Measurements from ENCODE around the gene DIRAS1.

Gene DIRAS1

DNA sequence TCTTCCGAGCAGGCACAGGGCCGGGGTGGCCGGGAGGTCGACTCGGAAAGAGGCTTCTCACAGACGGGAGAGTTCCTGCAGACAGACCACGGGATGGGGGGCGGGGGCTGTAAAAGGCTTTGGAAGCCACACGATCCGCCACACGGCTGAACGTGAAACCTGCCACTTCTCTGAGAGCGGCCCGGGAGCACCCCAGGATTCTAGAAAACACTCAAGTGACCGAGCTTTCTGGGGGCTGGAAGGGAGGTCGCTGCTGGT lies 34.2 kb upstream of the DIRAS1 start:
- no peak for DNase-seq (ENCODE audit: low read depth)

GRCh38 chr19:2754659-2755447 lies 33.7 kb upstream of the DIRAS1 start:
- DNase-seq (ENCODE audit: low read depth), result no peak

GRCh38 chr19:2751438-2751830 lies 30.3 kb upstream of the DIRAS1 start:
- no peak for DNase-seq (ENCODE audit: low read depth)

- DNase-seq (ENCODE audit: low read depth), result no peak
Measured at GRCh38 chr19:2750808-2751437, 29.8 kb upstream of the DIRAS1 start.

- DNase-seq (ENCODE audit: low read depth), result no peak
Measured at GRCh38 chr19:2747349-2747748, 26.2 kb upstream of the DIRAS1 start.

DNA sequence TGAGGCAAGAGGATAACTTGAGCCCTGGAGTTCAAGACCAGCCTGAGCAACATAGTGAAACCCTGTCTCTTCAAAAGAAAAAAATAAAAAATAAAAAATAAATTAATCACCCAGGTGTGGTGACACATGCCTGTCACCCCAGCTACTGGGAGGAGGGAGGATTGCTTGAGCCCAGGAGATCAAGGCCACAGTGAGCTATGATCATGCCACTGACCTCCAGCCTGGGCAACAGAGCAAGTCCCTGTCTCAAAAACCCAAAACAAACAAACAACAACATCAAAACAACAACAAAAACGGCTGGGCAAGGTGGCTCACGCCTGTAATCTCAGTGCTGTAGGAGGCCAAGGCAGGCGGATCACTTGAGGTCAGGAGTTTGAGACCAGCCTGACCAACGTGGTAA lies 22.9 kb upstream of the DIRAS1 start:
- DNase-seq (ENCODE audit: low read depth), result no peak

GRCh38 chr19:2743099-2743498 lies 21.9 kb upstream of the DIRAS1 start:
- no peak for DNase-seq (ENCODE audit: low read depth)

DNA sequence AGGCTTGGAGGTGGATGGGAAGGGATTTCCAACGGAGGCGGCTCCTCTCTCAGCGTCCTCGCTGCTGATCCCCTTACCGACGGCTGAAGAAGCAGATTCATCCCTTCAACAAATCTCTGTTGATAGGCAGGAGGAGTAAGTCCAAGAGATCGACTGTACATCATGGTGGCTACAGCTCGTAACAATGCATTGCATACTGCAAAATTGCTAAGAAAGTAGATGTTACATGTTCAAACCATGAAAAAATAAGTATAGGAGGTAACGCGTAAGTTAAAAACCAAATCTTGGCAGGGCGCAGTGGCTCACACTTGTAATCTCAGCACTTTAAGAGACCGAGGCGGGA lies 19.1 kb upstream of the DIRAS1 start:
- DNase-seq (ENCODE audit: low read depth), result no peak

GRCh38 chr19:2739602-2740313 lies 18.6 kb upstream of the DIRAS1 start, which contains the start of gene SLC39A3:
Gene SLC39A3, minus strand, starts transcription at chr19:2740017. Its CDS starts 2,760 bp downstream, at chr19:2737257.
- peak; percentile 96 for DNase-seq (ENCODE audit: low read depth)

DNA sequence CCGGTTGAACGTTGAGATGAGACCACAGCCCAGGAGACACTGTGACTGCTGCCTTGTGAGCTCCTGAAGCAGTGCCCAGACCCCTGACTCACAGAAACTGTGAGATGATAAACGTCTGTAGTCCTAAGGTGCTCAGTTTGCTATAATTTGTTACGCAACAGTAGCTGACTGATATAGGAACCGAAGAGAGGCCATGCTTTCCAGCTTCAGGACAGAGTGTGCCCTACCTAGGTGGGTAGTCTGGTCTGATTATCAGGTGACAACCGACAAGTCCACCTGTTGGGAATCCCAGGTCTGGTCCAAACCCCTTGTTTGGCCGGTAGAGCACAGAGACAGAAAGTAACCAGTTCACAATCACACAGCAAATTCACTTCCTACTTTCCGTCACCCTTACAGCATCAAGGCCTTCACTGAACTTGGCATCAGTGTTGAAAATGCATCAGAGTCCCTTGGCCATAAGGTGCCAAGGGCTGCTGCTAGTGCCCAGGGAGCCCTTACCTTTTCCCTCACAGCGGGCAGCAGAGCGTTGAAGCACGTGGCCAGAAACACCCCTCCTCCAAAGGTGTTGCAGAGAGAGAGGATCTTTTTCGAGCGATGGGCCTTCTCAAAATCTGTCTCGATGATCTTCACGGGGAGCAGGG lies 15.5 kb upstream of the DIRAS1 start:
- no peak for DNase-seq (ENCODE audit: low read depth)

DNA sequence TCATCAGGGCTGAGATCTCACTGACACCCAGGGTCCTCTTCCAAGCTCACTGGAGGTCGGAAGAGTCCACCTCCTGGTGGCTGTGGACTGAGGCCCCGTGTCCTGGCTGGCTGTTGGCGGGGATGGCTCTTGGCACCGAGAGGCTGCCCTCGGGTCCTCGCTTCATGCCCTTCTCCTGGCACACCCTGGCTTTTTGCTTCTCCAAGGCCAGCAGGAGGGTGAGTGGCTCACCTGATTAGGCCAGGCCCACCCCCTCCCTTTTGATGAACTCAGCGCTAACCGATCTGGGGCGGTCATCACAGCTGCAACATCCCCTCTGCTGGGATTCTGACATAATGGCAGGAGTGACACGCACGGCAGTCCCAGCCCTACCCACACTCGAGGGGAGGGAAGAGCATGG lies 14.2 kb upstream of the DIRAS1 start:
- DNase-seq (ENCODE audit: low read depth), result no peak

GRCh38 chr19:2734589-2735288 lies 13.6 kb upstream of the DIRAS1 start:
- DNase-seq (ENCODE audit: low read depth), result no peak

- DNase-seq (ENCODE audit: low read depth), result no peak
Measured at GRCh38 chr19:2733930-2734588, 12.9 kb upstream of the DIRAS1 start.

- no peak for DNase-seq (ENCODE audit: low read depth)
Measured at GRCh38 chr19:2732883-2733282, 11.7 kb upstream of the DIRAS1 start.

DNA sequence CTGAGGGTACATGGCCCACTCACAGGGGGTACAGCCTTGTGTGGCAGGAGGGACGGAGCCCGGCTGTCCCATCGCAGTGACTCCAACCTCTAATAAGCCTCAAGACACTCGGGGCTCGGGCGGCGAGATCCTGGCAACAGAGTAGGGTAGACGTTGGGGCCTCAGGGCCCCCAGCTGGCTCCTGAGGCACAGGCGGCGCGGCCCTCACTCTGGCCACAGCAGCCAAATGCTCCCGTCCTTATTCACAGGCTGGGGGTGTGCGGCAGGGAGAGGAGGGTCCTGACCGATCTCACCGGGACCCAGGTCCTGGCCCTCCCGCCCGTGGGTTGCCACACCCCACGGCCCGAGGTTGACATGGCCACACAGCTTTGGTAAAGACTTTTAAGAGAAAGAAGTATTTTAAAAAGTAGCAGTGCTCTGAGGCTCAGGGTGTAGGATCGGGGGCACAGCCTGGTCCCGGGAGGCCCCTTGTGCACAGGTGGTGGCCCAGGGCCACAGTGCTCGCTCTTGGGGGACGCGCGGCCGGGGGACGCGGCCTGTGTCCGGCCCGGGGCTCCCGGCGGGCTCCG lies 11.1 kb upstream of the DIRAS1 start:
- DNase-seq (ENCODE audit: low read depth), result no peak

DNA sequence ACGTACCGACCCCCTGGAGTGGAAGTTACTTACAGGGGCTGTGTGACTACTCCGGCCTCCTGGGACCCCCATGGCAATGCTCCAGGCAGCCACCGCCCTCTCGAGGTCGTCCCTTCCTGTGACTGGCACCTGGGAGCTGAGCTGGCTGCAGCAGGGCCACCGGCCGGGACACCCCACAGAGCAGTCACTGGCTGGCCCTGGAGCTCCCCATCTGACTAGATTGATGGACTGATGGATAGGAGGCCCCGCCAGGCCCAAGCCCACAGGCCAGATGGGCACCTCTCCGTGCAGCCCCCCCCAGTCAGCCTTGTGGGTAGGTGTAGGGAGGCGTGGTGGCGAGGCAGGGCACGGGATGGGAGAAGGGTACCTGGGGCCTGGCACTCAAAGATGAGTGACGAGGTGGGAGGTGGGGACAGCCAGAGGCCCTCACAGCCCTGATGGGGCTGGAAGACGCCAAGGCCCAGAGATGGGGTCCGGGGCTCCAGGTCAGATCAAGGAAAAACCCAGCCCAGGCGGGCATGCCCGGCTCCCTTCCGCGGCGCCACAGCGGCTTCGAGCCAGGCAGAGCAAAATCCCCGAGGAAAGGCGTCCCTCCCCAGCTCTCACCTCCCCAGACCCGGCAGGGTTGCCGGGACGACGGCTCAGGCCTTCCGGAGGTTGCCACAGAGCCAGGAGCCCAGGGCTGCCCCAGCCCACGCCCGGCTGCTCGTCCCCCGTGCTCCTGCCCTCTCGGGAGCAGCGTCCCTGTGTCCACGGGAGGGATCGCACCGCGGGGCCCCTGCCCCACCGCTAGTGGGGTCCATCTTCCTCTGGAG lies 10.2 kb upstream of the DIRAS1 start:
- DNase-seq (ENCODE audit: low read depth), result no peak

GRCh38 chr19:2729943-2730818 lies 9.0 kb upstream of the DIRAS1 start:
- no peak for DNase-seq (ENCODE audit: low read depth)

- DNase-seq (ENCODE audit: low read depth), result no peak
Measured at GRCh38 chr19:2728783-2729387, 7.7 kb upstream of the DIRAS1 start.

DNA sequence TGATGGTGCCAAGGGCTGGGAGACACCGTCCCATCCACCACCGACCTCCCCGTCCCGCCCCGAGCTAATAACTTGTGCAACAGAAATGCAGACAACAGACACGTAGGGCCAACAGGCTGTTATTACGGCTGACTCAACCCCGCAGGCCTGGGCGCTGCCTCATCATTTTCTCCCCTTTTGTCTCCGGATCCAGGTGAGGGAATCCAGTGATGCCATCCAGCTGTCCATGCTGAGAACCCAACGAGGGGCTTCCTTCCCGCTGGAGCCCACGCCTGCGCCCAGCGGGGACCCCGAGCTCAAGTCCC lies 6.4 kb upstream of the DIRAS1 start:
- DNase-seq (ENCODE audit: low read depth), result no peak

Data from GM04504 (cell line).